HL-60 (cell line): Measurements from ENCODE around the gene GRID2.

ENCODE experiments used
- GABPA ChIP-seq: IDR thresholded peaks from 2 replicates; pipeline ENCODE4 v1.6.1; 2012; ENCODE audit warnings: low read depth
- POLR2AphosphoS5 ChIP-seq: IDR thresholded peaks from 2 replicates; pipeline ENCODE4 v1.6.1; 2012; ENCODE audit warnings: low read depth
- TF ChIP-seq, protein P1 (sequence below): IDR thresholded peaks from one replicate; pipeline ENCODE4 v1.5.1; 2011; ENCODE audit warnings: low read length, control low read depth, inconsistent platforms; ENCODE audit not compliant: insufficient read depth
- TF ChIP-seq, protein P2 (sequence below): IDR thresholded peaks from 2 replicates; pipeline ENCODE4 v1.6.1; 2012; ENCODE audit warnings: low read depth; ENCODE audit not compliant: insufficient replicate concordance

DNA sequence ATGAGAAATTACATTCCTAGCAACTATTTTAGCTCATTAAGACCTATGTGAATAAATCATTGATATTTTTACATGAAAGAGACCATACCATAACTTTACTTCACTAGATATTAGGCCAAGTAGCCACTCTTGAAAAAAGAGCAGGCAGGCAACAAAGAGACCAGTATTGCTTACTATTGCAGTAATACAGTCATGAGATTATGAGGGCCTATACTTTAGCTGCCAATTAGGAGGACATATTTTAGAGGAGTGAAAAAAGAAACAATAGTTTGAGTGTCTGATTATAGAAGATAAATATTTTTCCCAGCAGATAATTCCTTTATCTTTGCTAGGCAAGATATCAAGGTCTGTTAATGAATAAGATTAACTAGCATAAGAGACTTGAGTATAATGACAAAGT is 739.0 kb downstream of the GRID2 start:
- TF ChIP-seq, protein P1, sequence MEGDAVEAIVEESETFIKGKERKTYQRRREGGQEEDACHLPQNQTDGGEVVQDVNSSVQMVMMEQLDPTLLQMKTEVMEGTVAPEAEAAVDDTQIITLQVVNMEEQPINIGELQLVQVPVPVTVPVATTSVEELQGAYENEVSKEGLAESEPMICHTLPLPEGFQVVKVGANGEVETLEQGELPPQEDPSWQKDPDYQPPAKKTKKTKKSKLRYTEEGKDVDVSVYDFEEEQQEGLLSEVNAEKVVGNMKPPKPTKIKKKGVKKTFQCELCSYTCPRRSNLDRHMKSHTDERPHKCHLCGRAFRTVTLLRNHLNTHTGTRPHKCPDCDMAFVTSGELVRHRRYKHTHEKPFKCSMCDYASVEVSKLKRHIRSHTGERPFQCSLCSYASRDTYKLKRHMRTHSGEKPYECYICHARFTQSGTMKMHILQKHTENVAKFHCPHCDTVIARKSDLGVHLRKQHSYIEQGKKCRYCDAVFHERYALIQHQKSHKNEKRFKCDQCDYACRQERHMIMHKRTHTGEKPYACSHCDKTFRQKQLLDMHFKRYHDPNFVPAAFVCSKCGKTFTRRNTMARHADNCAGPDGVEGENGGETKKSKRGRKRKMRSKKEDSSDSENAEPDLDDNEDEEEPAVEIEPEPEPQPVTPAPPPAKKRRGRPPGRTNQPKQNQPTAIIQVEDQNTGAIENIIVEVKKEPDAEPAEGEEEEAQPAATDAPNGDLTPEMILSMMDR: no peak
- TF ChIP-seq, protein P2, sequence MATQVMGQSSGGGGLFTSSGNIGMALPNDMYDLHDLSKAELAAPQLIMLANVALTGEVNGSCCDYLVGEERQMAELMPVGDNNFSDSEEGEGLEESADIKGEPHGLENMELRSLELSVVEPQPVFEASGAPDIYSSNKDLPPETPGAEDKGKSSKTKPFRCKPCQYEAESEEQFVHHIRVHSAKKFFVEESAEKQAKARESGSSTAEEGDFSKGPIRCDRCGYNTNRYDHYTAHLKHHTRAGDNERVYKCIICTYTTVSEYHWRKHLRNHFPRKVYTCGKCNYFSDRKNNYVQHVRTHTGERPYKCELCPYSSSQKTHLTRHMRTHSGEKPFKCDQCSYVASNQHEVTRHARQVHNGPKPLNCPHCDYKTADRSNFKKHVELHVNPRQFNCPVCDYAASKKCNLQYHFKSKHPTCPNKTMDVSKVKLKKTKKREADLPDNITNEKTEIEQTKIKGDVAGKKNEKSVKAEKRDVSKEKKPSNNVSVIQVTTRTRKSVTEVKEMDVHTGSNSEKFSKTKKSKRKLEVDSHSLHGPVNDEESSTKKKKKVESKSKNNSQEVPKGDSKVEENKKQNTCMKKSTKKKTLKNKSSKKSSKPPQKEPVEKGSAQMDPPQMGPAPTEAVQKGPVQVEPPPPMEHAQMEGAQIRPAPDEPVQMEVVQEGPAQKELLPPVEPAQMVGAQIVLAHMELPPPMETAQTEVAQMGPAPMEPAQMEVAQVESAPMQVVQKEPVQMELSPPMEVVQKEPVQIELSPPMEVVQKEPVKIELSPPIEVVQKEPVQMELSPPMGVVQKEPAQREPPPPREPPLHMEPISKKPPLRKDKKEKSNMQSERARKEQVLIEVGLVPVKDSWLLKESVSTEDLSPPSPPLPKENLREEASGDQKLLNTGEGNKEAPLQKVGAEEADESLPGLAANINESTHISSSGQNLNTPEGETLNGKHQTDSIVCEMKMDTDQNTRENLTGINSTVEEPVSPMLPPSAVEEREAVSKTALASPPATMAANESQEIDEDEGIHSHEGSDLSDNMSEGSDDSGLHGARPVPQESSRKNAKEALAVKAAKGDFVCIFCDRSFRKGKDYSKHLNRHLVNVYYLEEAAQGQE: no peak
- no peak for TF ChIP-seq POLR2AphosphoS5
- no peak for TF ChIP-seq GABPA
